ENCODE measurements around the gene AFF2.

Gene AFF2

DNA sequence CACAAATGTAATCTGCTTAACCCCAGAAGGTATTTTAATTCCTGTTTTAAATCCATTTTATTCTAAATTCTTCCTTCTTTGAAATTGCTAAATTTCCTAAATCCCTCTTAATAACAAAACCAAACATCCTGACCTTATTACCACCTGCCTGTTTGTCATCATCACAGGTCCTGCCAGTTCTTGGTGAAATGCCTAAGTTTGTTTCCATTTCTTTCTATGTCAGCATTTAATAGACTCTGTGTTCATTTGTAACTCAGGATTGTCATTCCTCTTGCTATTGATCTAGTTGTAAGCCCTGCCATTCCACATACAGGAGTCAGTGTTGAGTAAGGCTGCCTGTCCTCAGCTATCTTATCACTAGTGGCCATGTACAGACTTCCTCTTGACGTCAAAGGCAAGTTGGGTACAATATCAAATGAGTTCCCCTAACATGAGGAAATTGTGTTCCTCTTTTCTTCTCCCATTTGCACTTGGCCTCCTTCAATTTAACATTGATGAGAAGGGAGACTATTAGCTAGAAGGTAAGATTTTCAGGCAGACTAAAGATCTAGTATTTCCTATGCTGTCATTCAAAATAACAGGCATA is 440.1 kb downstream of the AFF2 start:
- DNase-seq: no peak

GRCh38 chrX:148942754-148943153 is 442.3 kb downstream of the AFF2 start:
- no peak for DNase-seq

DNA sequence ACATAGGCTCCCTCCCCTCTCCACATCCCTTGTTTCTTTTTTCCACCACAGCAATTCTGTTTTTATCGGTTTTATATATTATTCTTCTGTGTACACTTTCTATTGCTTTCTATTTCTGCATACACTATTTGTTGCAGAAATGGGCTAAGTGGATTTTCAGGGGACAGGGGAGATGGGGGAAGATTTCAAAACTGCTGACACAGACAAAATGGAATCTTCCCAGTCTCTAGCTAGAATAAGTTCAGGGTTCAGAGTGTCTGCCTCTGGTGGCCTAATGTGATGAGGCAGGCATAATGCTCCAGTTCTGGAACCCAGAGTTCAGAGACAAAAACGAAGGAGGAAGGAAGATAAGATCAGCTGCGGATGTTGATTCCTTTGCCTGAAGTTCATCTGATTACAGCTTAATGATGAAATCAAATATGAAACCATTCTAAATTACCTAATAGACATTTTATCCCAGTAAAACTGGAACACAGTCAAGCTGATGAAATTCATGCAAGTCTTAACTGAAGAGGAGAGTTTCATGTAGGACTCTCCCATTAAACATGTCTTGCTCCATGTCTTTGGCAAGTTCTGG is 447.1 kb downstream of the AFF2 start:
- DNase-seq: no peak

GRCh38 chrX:148956352-148956751 is 455.9 kb downstream of the AFF2 start:
- no peak for DNase-seq

GRCh38 chrX:148958901-148959300 is 458.5 kb downstream of the AFF2 start:
- no peak for DNase-seq

- no peak for DNase-seq
These were observed 459.6 kb downstream of the AFF2 start for GRCh38 chrX:148960060-148960459.

DNA sequence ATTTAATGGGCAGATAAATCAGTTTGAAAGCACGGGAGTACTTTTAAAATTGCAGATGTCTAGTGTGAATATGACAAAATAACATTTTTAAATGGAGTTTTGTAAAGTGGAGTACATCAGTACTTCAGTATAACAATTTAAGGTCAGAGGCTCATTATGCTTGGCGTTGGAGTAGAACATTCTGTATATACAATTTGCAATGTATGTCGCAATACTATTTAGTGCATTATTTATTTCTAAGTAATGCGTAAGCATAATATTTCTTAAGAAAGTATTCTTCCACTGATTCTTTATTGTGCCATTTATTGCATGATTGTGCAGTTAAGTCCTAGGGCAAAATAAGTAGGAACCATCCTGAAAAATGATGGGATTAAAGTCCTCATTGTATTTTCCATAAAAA is 461.6 kb downstream of the AFF2 start:
- DNase-seq: no peak

DNA sequence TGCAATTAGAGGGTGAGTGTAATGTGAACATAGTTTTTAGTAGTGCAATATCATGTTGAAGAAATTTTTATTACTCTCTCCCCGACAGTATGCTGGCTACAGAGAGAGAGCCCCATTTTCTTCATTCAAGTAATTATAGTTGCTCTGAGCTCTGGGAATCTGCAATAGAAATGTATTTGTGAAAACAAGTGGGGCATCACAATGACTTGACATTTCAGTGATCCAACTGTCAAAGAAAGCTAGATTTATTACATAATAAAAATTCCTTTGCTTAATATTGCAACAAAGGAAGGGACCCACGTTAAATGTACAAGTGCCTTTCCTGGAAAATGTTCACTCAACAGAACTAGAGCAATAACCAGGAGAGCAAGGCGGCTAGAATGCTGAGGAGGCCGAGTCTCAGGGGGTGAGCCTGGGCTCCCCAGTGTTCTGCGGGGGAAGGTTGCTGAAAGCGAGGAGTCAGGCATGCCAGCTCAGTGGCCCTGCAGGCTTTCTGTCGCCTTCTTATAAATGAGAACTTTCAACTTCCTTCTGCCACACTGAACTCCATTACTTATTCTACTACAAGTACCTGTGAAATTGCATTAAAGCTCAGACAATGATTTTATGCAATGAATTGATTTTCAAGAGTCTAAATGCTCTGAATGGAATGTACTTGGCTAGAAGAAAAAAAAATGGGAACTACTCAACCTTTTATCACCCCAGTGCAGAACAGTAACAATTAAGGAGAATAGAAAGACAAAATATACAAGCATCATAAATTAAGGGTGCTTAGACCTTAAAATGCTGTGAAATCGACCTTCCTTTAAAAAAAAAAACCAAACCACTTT is 476.4 kb downstream of the AFF2 start:
- DNase-seq: no peak

DNA sequence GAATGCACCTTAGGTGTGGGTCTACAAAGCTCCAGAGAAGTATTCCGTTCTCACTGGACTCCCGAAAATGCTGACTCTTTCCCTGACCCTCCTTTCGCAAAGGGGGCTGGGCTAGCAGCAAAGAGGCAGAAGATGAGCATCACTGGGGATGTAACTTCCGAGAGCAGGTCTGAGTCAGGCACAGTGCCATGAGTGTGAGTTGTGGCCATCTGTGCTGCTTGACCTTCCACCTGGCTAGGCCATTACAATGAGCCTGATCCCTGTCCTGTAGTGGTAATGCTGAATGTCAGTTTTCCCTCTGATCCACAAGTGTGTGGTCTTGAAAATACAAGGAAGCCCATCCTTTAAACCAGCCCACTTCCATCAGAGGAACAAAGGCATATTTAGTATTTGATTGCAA is 479.4 kb downstream of the AFF2 start:
- DNase-seq: no peak

GRCh38 chrX:148984238-148984637 is 483.8 kb downstream of the AFF2 start:
- DNase-seq: no peak

- no peak for DNase-seq
These were observed 491.1 kb downstream of the AFF2 start for GRCh38 chrX:148991502-148991901.

DNA sequence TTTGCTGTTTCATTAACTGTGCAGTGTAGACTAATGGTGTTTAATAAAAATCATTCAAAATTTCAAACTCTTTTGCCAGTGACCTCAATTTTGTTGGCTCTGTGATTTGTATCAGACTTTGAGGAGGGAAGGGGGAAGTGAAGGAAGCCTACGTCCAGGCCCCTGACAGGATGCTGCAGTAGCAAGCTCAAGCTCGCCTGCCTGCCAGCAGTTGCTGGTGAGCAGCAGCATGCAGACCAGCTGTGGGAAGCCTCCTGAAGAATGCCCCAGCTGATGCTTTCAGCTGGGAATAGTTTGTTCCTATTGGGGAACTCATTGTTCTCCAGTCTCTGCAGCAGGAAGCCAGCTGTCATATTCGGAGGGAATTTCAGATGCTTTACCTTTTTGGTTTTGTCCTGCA is 495.2 kb downstream of the AFF2 start:
- no peak for DNase-seq

GRCh38 chrX:149002320-149002719 is 501.9 kb downstream of the AFF2 start:
- DNase-seq: no peak

- DNase-seq: no peak
These were observed 503.6 kb downstream of the AFF2 start for GRCh38 chrX:149003863-149004660.

- DNase-seq: no peak
These were observed 504.5 kb downstream of the AFF2 start for GRCh38 chrX:149004936-149005335.

- no peak for DNase-seq
These were observed 505.8 kb downstream of the AFF2 start for GRCh38 chrX:149006235-149006634.

DNA sequence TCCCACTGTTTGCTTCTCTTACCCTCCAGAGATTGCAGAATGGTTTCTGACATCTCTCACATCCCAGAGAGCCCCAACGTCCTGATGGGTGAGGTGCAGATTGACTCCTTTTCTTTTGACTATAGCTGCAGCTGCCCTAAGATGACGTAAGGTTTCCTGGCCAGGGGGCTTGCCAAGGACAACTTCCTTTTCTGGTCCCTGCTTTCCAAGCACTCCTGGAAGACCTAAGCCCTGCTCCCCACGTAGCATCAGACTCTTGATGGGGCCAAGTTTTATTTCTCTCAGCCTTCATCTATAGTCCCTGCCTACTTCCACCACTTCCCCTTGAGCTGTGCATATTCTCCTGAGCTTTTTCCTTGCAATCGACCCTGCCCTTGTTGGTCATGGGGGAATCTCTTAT is 507.0 kb downstream of the AFF2 start:
- DNase-seq: no peak

DNA sequence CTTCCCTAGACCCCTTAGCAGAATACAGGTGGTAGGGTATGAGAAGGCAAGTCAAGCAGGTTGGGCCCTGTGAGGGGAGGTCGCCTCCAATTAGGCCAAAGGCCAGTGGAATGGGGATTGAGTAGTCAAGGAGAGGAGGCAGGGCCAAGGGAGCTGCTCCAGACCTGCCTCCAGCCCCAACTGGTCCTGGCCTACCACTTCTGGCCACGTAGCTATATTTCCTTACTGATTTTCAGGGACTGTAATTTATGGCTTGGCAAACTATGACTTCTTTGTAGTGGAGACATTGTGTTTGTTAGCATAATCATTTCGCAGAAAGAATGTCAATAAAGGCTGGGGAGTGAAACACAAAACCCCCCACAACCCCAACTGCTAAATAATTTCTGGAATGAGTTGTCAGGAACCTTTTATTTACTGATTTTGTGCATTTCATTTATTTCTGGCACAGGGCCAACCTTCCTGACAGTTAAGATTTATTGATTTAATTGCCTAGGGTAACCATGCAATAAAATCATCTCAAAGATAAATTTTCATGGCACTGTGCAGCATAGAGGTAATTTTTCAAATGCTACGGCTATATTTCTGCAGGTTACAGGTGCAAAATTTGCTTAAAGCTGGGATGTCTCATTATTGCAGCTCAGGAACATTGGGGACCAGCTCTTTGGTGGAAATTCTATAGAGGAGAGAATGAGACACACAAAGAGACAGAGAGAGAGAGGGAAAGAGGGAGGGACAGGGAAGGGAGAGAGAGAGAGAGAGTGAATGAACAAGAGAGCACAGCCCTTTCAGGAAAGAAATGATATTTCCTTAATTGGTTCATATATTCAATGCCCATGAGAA is 509.8 kb downstream of the AFF2 start:
- no peak for DNase-seq

DNA sequence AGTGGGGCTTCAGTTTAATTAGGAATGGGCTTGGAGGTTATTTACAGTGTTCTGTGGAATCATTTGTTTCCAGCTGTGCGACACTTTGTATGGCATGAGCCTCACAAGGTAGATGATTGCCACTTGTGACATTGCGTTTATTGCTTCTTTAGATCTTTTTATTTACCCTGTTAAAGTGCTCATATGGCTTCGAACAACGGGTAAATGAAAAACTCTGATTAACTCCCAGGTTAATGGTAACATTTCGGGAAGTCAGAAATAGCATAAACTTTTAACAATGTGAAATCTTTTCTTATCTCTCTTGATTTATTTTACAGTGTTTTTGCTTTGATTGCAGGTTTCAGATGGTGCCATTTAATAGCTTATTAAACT is 510.4 kb downstream of the AFF2 start:
- no peak for DNase-seq

DNA sequence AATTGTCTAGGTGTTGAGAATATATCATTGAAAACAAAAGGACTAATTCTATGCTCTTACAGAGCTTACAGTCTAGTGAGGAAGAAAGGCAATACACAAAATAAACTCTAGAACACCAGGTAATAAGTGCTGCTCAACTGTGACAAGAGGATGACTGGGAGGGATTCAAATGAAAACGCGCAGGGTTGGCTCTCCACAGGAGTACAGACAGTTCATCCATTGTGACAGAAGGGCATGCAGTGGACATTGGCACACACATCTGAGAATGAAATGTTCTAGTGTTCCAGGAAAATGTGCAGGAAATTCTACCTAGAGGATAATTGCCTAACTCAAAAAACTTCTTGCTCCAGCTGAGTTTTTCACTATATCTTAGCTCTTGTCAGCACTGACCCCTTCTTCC is 512.7 kb downstream of the AFF2 start:
- DNase-seq: no peak

DNA sequence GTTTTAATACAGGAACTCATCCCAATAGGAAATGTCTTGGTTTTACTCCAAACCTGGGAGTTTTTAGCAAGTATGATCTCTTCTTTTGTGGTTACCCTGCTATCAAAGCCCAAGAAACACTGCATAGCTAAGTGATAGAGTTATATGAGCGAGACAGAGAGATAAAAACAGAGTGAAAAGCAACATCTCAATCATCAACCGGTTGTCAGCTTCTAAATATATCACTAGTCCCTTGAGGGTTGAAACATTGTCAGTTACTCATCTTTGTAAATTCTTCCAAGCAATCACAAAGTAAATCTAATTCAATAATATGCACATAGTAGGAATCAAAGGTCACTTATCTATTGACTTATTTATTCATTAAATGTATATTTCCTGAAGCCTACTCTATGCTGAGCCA is 520.7 kb downstream of the AFF2 start:
- no peak for DNase-seq

GRCh38 chrX:149022485-149022884 is 522.1 kb downstream of the AFF2 start:
- DNase-seq: no peak

DNA sequence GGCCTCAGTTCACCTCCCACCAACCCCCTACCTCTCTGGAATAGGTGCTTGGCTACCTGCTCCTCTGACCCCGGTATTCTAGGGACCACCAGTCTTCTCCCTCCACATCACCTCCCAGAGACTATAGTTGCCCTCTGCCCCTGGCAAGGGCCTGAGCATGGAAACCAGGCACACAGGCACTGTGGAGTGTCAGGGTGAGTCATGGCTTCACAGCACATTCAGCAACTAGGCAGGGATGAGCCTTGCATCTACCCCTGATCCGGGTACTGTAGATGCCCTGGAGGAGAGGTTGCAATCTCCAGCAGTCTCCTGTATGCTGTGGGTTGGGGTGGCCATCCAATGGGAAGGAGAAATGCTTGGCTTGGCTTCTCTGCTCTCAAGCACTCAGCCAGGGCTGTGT is 532.0 kb downstream of the AFF2 start:
- no peak for DNase-seq

All from activated CD4-positive, alpha-beta T cell treated with anti-CD3 and anti-CD28 coated beads, Interleukin-2, amount 50 U/mL, for 4 hours (primary cell).